HFF-Myc (cell line): ENCODE results near the gene TMEM131.

Experiments used
- DNase-seq: peaks from one replicate; pipeline ENCODE4 v3.0.0-alpha.2; 2011; ENCODE audit warnings: low read depth; ENCODE audit errors: extremely low read depth
- H3K4me3 ChIP-seq: replicated peaks from 2 replicates; pipeline ENCODE4 v1.5.1; 2011; ENCODE audit warnings: low read depth, mild to moderate bottlenecking, control low read depth, low read length
- TF ChIP-seq, protein P1 (sequence below): IDR thresholded peaks from 2 replicates; pipeline ENCODE4 v1.5.1; 2012; ENCODE audit warnings: mild to moderate bottlenecking, low read depth, low read length, control low read depth; ENCODE audit errors: missing control alignments

TMEM131 gene

GRCh38 chr2:97769711-97770110, 226.0 kb downstream of the TMEM131 start:
- DNase-seq = no peak
- TF ChIP-seq, protein P1, sequence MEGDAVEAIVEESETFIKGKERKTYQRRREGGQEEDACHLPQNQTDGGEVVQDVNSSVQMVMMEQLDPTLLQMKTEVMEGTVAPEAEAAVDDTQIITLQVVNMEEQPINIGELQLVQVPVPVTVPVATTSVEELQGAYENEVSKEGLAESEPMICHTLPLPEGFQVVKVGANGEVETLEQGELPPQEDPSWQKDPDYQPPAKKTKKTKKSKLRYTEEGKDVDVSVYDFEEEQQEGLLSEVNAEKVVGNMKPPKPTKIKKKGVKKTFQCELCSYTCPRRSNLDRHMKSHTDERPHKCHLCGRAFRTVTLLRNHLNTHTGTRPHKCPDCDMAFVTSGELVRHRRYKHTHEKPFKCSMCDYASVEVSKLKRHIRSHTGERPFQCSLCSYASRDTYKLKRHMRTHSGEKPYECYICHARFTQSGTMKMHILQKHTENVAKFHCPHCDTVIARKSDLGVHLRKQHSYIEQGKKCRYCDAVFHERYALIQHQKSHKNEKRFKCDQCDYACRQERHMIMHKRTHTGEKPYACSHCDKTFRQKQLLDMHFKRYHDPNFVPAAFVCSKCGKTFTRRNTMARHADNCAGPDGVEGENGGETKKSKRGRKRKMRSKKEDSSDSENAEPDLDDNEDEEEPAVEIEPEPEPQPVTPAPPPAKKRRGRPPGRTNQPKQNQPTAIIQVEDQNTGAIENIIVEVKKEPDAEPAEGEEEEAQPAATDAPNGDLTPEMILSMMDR = no peak
- no peak overlapping the region for H3K4me3 ChIP-seq

DNA sequence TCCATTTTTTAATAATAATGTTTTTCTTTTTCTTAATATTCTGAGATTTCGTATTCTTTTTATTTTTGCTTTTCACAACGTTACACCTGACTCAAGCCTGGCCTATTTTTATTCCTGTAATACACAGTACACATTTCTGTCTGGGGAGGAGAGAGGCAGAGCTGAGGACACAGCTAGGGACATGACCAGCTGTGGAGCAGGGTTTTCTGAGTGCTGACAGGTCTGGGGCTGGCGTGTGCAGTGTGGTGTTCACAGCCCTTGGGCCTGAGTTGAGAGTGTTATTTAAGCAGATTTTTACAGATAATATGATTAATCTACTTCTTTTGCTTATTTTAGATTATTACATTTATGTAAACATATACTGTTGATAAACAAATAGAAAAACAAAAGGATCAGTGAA, 226.4 kb downstream of the TMEM131 start:
- no peak overlapping the region for H3K4me3 ChIP-seq
- DNase-seq = no peak
- TF ChIP-seq, protein P1 = no peak

DNA sequence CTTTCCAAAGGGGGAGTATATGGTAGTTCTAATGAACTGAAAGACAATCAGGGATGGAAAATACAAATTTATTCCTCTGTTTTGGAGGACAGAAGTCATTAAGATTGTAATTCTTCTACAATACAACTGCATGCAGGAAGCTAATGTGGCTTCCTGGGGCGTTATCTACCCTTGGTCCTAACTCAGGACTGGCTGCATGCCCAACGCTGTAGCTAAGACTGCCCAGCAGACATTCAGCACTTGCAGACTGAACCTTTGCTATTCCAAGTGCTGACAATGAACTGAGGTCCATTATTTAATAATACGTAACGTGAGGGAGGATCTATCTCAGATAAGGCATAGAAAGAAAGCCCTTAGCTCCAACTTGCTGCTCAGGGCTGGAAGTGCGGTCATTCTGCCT, 229.2 kb downstream of the TMEM131 start:
- TF ChIP-seq, protein P1 = no peak
- DNase-seq = no peak
- no peak overlapping the region for H3K4me3 ChIP-seq

DNA sequence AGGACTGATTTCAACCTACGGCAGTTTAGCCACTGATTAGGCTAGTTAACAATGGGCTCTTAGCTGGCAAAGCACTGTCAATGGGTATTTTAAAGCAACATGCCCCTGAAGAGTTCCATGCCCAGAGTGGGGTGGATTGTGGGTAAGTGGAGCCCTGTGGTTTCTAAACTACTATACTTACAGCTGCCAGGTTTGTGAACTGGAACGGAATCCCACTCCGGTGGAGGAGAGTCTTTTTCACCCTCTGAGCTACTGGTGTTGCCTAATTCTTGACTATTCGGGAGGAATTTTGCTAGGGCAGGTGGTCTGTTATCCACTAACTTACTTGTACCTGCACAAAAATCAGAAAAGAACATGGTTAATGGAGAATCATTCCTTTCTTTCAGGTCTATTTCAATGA, 229.8 kb downstream of the TMEM131 start:
- TF ChIP-seq, protein P1 = no peak
- no peak for DNase-seq
- no peak overlapping the region for H3K4me3 ChIP-seq

DNA sequence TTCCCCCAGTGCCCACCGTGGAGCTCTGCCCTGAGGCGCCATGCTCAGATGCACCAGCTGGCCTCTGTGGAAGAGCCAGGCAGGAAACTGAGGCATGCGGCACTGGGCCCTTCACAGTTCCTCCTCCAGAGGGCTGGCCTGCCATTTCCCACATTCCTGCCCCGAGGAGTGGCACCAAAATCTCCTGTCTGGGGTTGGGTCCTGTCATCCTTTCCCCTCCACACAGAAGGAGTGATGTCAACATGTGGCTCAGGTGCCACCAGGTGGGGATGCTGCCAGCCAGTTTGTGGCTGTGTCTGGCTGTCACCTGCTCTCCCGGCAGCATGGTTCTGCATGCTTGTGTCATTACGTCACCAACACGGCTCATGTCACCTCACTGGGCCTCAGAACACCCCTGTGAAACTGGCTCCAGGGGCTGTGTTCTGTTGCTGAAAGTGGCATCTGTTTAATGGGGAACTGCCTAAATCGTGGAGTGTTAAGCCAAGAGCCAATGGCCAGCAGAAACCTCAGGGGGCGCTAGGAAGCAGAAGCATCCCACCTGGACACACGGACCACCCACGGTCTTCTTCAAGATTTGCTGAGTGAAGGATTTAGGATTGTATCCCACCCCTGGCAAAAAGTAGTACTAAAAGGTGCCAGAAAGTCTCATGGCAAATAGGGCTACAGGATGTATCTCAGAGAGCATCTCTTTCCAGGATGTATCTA, 231.0 kb downstream of the TMEM131 start:
- H3K4me3 ChIP-seq = no peak overlapping the region
- no peak for DNase-seq
- TF ChIP-seq, protein P1 = no peak

- no peak for DNase-seq
- no peak overlapping the region for H3K4me3 ChIP-seq
- TF ChIP-seq, protein P1 = no peak
These were observed 232.4 kb downstream of the TMEM131 start for GRCh38 chr2:97763176-97763845.
